ENCODE measurements around the gene TAX1BP1.
"Not testable (repeated sequence)": the region's sequence is repeated elsewhere in the genome, so short reads cannot be mapped to it uniquely, and the experiment has no call there.

The TAX1BP1 gene

GRCh38 chr7:27843584-27844305 is 103.8 kb downstream of the TAX1BP1 start:
- no peak for DNase-seq (ENCODE audit: low read depth in 2 of 2)

- DNase-seq (ENCODE audit: low read depth in 2 of 2) = no peak
Observed at GRCh38 chr7:27846388-27846787, 106.4 kb downstream of the TAX1BP1 start.

- no peak for DNase-seq (ENCODE audit: low read depth in 2 of 2)
Observed at GRCh38 chr7:27850531-27850930, 110.6 kb downstream of the TAX1BP1 start.

- not testable (repeated sequence) for DNase-seq (ENCODE audit: low read depth in 2 of 2)
Observed at GRCh38 chr7:27856703-27857485, 116.9 kb downstream of the TAX1BP1 start.

GRCh38 chr7:27860800-27861199 is 120.8 kb downstream of the TAX1BP1 start:
- no peak for DNase-seq (ENCODE audit: low read depth in 2 of 2)

- DNase-seq (ENCODE audit: low read depth in 2 of 2) = no peak
Observed at GRCh38 chr7:27861747-27862146, 121.8 kb downstream of the TAX1BP1 start.

- DNase-seq (ENCODE audit: low read depth in 2 of 2) = no peak
Observed at GRCh38 chr7:27863880-27864279, 123.9 kb downstream of the TAX1BP1 start.

- DNase-seq (ENCODE audit: low read depth in 2 of 2) = no peak
Observed at GRCh38 chr7:27866256-27866655, 126.3 kb downstream of the TAX1BP1 start.

- no peak for DNase-seq (ENCODE audit: low read depth in 2 of 2)
Observed at GRCh38 chr7:27866828-27867672, 127.1 kb downstream of the TAX1BP1 start.

GRCh38 chr7:27868131-27868550 is 128.2 kb downstream of the TAX1BP1 start:
- no peak for DNase-seq (ENCODE audit: low read depth in 2 of 2)

- DNase-seq (ENCODE audit: low read depth in 2 of 2) = no peak
Observed at GRCh38 chr7:27869056-27869455, 129.1 kb downstream of the TAX1BP1 start.

- DNase-seq (ENCODE audit: low read depth in 2 of 2) = no peak
Observed at GRCh38 chr7:27870595-27870994, 130.6 kb downstream of the TAX1BP1 start.

GRCh38 chr7:27871086-27871485 is 131.1 kb downstream of the TAX1BP1 start:
- no peak for DNase-seq (ENCODE audit: low read depth in 2 of 2)

- DNase-seq (ENCODE audit: low read depth in 2 of 2) = no peak
Observed at GRCh38 chr7:27871866-27872265, 131.9 kb downstream of the TAX1BP1 start.

- DNase-seq (ENCODE audit: low read depth in 2 of 2) = no peak
Observed at GRCh38 chr7:27872356-27873275, 132.7 kb downstream of the TAX1BP1 start.

- no peak for DNase-seq (ENCODE audit: low read depth in 2 of 2)
Observed at GRCh38 chr7:27873981-27874957, 134.3 kb downstream of the TAX1BP1 start.

GRCh38 chr7:27875061-27875460 is 135.1 kb downstream of the TAX1BP1 start:
- DNase-seq (ENCODE audit: low read depth in 2 of 2) = no peak

- no peak for DNase-seq (ENCODE audit: low read depth in 2 of 2)
Observed at GRCh38 chr7:27875832-27876231, 135.9 kb downstream of the TAX1BP1 start.

GRCh38 chr7:27876756-27877155 is 136.8 kb downstream of the TAX1BP1 start:
- no peak for DNase-seq (ENCODE audit: low read depth in 2 of 2)

Measured in stimulated activated CD4-positive, alpha-beta T cell treated with anti-CD3 and anti-CD28 coated beads, Interleukin-4, amount 100 ng/mL, for 48 hours (primary cell).